ENCODE data around the gene CBX6. TPM values are rescaled to one million over a fixed set of nuclear protein-coding genes. Genes with fewer than 3 reads are reported as not detected.

Gene CBX6
- polyA plus RNA-seq, 2 of the 4 experiments (the other 2 are of a cell fraction) = 9.8 to 24.0 TPM

- ChIA-PET CTCF (interaction anchor here (0.8 kb wide), 1 partner anchor 9 kb away, joined by 3 read pairs; no protein-coding TSS in a partner anchor), POLR2A (no interaction called here)
- H3K4me1 ChIP-seq = 0 out of 3 replicates have a peak, but pooled peaks cover 2% of the 10 kb centered on the region
- DNase-seq (ENCODE audit: low read depth in 1 of 2, low spot score in 1 of 2) = no peak
- no peak for FAIRE-seq
- no peak for ATAC-seq
- 76% methylated on average over 8 of the region's 9 CpGs for WGBS (ENCODE audit: missing lambda C conversion rate)
- H3K4me3 ChIP-seq = no peak overlapping the region
- H3K9me3 ChIP-seq = no peaks in the 10 kb centered on the region
- no peak overlapping the region for H3K4me2 ChIP-seq
- TF ChIP-seq POLR2A (IDR thresholded peaks at IDR 0.05; ENCODE audit: low read length) = no peak
- TF ChIP-seq KDM1A (IDR thresholded peaks at IDR 0.05; ENCODE audit: low read depth) = no peak
- no peak for TF ChIP-seq FOSL2 (IDR thresholded peaks at IDR 0.05)
- TF ChIP-seq FOSL2 (CRISPR knock-in tag; IDR thresholded peaks at IDR 0.05) = no peak
- no peak for TF ChIP-seq HOXB13 (CRISPR knock-in tag; IDR thresholded peaks at IDR 0.05; ENCODE audit: low read depth)
- no peak for TF ChIP-seq EHMT2 (IDR thresholded peaks at IDR 0.05; ENCODE audit: low read depth)
- TF ChIP-seq ZSCAN20 (CRISPR knock-in tag; IDR thresholded peaks at IDR 0.05) = no peak
- TF ChIP-seq NPAS2 (CRISPR knock-in tag; IDR thresholded peaks at IDR 0.05; ENCODE audit: borderline replicate concordance) = no peak
- TF ChIP-seq MAFK (IDR thresholded peaks at IDR 0.05; ENCODE audit: partially characterized antibody) = no peak
- no peak for TF ChIP-seq ATOH8 (CRISPR knock-in tag; IDR thresholded peaks at IDR 0.05; ENCODE audit: low read depth)
- TF ChIP-seq CBX8 (IDR thresholded peaks at IDR 0.05) = no peak
- TF ChIP-seq CBX2 (IDR thresholded peaks at IDR 0.05; ENCODE audit: borderline replicate concordance, low read depth) = no peak
- TF ChIP-seq KDM5A (IDR thresholded peaks at IDR 0.05) = no peak
- no peak for TF ChIP-seq EP300 (IDR thresholded peaks at IDR 0.05)
- TF ChIP-seq CTCF (IDR thresholded peaks at IDR 0.05) = no peak
- TF ChIP-seq RARB (CRISPR knock-in tag; IDR thresholded peaks at IDR 0.05) = no peak
- TF ChIP-seq RNF2 (IDR thresholded peaks at IDR 0.05; ENCODE audit: borderline replicate concordance, low read depth) = no peak
- no peak overlapping the region for H3K27ac ChIP-seq
Observed at GRCh38 chr22:38882972-38883622, 11.1 kb upstream of the CBX6 start.

GRCh38 chr22:38881997-38882879 lies 10.2 kb upstream of the CBX6 start:
- FAIRE-seq = no peak
- no peak overlapping the region for H3K27ac ChIP-seq
- no peak for DNase-seq (ENCODE audit: low read depth in 1 of 2, low spot score in 1 of 2)
- 84% methylated on average over 8 of the region's 8 CpGs for WGBS (ENCODE audit: missing lambda C conversion rate)
- no peaks in the 10 kb centered on the region for H3K9me3 ChIP-seq
- TF ChIP-seq FOXS1 (CRISPR knock-in tag; IDR thresholded peaks at IDR 0.05) (no peak), EHF (CRISPR knock-in tag; IDR thresholded peaks at IDR 0.05) (no peak), MAX (IDR thresholded peaks at IDR 0.05) (no peak)
- H3K4me1 ChIP-seq = 0 out of 3 replicates have a peak, but pooled peaks cover 2% of the 10 kb centered on the region
- POLR2A ChIA-PET = no interaction called here
- H3K4me3 ChIP-seq = no peak overlapping the region
- CTCF ChIA-PET = interaction anchor here (1.0 to 1.9 kb wide), 2 partner anchors 9 to 46 kb away, joined by 3 to 7 read pairs; no protein-coding TSS in a partner anchor
- ATAC-seq = no peak
- H3K4me2 ChIP-seq = no peak overlapping the region

- DNase-seq (ENCODE audit: low read depth in 1 of 2, low spot score in 1 of 2) (no peak), ATAC-seq (no peak; a peak in 1 of 6 replicates), FAIRE-seq (no peak)
- Histone ChIP-seq H3K9me3 (no peaks in the 10 kb centered on the region), H3K4me1 (0 out of 3 replicates have a peak, but pooled peaks cover 2% of the 10 kb centered on the region), H3K27ac (no peak overlapping the region), H3K4me3 (no peak overlapping the region), H3K4me2 (peak overlapping the region; percentile 55)
- TF ChIP-seq HDAC2 (IDR thresholded peaks at IDR 0.05) = no peak
- TF ChIP-seq ZFP36 (IDR thresholded peaks at IDR 0.05; ENCODE audit: borderline replicate concordance, partially characterized antibody) = no peak
- no peak for TF ChIP-seq HOXB5 (CRISPR knock-in tag; IDR thresholded peaks at IDR 0.05)
- no peak for TF ChIP-seq ZSCAN20 (CRISPR knock-in tag; IDR thresholded peaks at IDR 0.05)
- TF ChIP-seq FOXS1 (CRISPR knock-in tag; IDR thresholded peaks at IDR 0.05) = no peak
- TF ChIP-seq CTCF (IDR thresholded peaks at IDR 0.05) = no peak
- no peak for TF ChIP-seq ZNF302 (CRISPR knock-in tag; IDR thresholded peaks at IDR 0.05)
- TF ChIP-seq USF2 (IDR thresholded peaks at IDR 0.05) = no peak
- WGBS (ENCODE audit: missing lambda C conversion rate) = 30% methylated on average over 9 of the region's 9 CpGs
- POLR2A ChIA-PET = no interaction called here
- CTCF ChIA-PET = interaction anchor here (1.0 to 1.9 kb wide), 3 partner anchors 8 to 121 kb away, joined by 3 to 7 read pairs (median 4); no protein-coding TSS in a partner anchor
Observed at GRCh38 chr22:38881464-38881871, 9.5 kb upstream of the CBX6 start.

Data from A549 (cell line).